Measurements from ENCODE around the gene PCDHGA10.
"Not testable (repeated sequence)": the region's sequence is repeated elsewhere in the genome, so short reads cannot be mapped to it uniquely, and the experiment has no call there.

PCDHGA10 gene

DNA sequence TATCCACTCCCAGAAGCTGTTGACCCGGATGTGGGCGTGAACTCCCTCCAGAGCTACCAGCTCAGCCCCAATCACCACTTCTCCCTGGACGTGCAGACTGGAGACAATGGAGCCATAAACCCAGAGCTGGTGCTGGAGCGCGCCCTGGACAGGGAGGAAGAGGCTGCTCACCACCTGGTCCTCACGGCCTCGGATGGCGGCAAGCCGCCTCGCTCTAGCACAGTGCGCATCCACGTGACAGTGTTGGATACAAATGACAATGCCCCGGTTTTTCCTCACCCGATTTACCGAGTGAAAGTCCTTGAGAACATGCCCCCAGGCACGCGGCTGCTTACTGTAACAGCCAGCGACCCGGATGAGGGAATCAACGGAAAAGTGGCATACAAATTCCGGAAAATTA lies 19.5 kb upstream of the PCDHGA10 start:
- no peak for DNase-seq

DNA sequence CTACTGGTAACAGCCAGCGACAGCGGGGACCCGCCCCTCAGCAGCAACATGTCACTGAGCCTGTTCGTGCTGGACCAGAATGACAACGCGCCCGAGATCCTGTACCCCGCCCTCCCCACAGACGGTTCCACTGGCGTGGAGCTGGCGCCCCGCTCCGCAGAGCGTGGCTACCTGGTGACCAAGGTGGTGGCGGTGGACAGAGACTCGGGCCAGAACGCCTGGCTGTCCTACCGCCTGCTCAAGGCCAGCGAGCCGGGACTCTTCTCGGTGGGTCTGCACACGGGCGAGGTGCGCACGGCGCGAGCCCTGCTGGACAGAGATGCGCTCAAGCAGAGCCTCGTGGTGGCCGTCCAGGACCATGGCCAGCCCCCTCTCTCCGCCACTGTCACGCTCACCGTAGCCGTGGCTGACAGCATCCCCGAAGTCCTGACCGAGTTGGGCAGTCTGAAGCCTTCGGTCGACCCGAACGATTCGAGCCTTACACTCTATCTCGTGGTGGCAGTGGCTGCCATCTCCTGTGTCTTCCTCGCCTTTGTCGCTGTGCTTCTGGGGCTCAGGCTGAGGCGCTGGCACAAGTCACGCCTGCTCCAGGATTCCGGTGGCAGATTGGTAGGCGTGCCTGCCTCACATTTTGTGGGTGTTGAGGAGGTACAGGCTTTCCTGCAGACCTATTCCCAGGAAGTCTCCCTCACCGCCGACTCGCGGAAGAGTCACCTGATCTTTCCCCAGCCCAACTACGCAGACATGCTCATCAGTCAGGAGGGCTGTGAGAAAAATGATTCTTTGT lies 18.2 kb upstream of the PCDHGA10 start:
- not testable (repeated sequence) for DNase-seq

DNA sequence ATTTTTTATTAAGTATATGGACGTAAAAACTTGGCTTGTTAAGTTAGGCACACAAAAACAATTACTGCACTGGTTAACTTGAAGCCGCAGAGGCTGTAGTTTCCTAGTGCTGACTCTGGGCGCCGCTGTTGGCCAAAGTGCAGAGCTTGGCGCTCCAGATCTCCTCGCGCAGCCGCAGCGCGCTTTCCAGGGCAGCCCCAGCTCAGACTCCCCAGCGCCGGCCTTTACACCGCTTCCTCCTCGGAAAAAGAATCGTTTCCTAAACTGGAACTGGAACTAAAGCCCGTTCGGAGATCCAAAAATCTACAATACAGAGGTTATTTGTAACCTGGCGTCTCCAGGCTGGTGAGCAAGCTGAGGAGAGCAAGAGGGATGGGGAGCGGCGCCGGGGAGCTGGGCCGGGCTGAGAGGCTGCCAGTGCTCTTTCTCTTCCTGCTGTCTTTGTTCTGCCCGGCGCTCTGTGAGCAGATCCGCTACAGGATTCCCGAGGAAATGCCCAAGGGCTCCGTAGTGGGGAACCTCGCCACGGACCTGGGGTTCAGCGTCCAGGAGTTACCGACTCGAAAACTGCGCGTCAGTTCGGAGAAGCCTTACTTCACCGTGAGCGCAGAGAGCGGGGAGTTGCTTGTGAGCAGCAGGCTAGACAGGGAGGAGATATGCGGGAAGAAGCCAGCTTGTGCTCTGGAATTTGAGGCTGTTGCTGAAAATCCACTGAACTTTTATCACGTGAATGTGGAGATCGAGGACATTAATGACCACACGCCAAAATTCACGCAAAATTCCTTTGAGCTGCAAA lies 14.8 kb upstream of the PCDHGA10 start, which contains the start of gene PCDHGB5:
TSS of gene PCDHGB5 (plus strand) at position 192 of the 796 bp plus-strand sequence. CDS start at position 373, 181 bp downstream.
- DNase-seq = not testable (repeated sequence)

DNA sequence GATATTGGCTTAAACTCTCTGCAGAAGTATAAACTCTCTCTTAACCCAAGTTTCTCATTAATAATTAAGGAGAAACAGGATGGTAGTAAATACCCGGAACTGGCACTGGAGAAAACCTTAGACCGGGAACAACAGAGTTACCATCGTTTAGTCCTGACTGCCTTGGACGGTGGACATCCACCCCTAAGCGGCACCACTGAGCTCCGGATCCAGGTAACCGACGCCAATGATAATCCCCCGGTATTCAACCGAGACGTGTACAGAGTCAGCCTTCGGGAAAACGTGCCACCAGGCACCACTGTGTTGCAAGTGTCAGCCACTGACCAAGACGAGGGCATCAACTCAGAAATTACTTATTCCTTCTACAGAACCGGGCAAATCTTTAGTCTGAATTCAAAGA lies 14.2 kb upstream of the PCDHGA10 start:
- DNase-seq = no peak

DNA sequence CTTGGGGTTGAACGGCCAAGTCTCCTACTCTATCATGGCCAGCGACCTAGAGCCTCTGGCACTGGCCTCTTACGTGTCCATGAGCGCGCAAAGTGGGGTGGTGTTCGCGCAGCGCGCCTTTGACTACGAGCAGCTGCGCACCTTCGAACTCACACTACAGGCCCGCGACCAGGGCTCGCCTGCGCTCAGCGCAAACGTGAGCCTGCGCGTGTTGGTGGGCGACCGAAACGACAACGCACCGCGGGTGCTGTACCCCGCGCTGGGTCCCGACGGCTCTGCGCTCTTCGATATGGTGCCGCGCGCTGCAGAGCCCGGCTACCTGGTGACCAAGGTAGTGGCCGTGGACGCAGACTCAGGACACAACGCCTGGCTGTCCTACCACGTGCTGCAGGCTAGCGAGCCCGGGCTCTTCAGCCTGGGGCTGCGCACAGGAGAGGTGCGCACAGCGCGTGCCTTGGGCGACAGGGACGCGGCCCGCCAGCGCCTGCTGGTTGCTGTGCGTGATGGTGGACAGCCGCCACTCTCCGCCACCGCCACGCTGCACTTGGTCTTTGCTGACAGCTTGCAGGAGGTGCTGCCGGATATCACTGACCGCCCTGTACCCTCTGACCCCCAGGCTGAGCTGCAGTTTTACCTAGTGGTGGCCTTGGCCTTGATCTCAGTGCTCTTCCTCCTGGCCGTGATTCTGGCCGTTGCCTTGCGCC lies 13.1 kb upstream of the PCDHGA10 start:
- DNase-seq = no peak

DNA sequence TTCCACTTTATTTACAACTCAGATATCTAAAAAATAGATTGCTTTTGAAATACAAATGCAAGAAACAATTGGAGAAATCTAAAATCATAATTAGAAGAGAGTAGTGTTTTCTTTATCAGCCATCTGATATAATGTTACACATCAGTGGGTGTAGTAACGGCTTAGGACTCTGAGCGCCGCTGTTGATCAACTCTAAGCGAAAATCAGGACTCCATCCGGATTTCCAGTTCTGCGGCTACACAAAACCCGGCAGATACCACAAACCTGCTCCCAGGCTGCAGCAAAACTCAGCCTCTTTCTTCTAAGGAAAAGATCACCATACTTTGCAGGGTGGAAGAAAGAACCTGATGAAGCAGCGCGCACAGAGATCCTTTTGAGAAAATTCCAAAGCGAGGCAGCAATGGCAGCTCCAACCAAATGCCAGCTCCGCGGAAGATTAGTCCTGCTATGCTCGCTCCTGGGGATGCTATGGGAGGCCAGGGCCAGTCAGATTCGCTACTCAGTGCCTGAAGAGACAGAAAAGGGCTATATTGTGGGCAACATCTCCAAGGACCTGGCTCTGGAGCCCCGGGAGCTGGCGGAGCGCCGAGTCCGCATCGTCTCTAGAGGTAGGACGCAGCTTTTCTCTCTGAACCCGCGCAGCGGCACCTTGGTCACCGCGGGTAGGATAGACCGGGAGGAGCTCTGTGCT lies 10.1 kb upstream of the PCDHGA10 start, which contains the start of gene PCDHGA9:
TSS of gene PCDHGA9 (plus strand) at position 226 of the 691 bp plus-strand sequence. CDS start at position 401, 175 bp downstream.
- DNase-seq = no peak

DNA sequence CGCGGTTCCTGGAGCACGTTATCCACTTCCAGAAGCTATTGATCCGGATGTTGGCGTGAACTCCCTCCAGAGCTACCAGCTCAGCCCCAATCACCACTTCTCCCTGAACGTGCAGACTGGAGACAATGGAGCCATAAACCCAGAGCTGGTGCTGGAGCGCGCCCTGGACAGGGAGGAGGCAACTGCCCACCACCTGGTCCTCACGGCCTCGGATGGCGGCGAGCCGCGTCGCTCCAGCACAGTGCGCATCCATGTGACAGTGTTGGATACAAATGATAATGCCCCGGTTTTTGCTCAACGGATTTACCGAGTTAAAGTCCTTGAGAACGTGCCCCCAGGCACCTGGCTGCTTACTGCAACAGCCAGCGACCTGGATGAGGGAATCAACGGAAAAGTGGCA lies 9.4 kb upstream of the PCDHGA10 start:
- no peak for DNase-seq

DNA sequence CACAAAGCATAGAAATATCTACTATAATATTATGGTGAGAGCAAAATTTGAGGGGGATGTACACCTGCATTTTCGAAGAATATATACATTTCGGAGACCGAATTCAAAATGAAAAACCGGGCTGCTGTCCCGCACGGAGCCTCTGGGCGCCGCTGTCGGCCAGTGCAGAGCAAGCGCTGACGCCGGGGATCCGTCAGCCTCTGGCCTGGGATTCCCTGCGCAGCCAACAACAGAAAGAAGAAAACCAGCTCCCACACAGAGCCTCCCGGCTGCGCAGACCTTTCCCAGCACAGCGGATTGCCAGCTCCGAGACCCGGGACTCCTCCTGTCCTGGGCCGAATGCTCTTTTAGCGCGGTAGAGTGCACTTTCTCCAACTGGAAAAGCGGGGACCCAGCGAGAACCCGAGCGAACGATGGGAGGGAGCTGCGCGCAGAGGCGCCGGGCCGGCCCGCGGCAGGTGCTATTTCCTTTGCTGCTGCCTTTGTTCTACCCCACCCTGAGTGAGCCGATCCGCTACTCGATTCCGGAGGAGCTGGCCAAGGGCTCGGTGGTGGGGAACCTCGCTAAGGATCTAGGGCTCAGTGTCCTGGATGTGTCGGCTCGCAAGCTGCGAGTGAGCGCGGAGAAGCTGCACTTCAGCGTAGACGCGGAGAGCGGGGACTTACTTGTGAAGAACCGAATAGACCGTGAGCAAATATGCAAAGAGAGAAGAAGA lies 4.8 kb upstream of the PCDHGA10 start, which contains the start of gene PCDHGB6:
TSS of gene PCDHGB6 (plus strand) at position 232 of the 716 bp plus-strand sequence. CDS start at position 414, 182 bp downstream.
- DNase-seq = not testable (repeated sequence)

DNA sequence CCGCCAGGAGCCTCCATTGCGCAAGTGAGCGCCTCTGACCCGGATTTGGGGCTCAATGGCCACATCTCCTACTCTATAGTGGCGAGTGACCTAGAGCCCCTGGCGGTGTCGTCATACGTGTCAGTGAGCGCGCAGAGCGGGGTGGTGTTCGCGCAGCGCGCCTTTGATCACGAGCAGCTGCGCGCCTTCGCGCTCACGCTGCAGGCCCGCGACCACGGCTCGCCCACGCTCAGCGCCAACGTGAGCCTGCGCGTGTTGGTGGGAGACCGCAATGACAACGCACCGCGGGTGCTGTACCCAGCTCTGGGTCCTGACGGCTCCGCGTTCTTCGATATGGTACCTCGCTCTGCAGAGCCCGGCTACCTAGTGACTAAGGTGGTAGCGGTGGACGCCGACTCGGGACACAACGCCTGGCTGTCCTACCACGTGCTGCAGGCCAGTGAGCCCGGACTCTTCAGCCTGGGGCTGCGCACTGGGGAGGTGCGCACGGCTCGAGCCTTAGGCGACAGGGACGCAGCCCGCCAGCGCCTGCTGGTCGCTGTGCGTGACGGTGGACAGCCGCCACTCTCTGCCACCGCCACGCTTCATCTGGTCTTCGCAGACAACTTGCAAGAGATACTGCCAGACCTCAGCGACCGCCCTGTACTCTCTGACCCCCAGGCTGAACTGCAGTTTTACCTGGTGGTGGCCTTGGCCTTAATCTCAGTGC lies 3.0 kb upstream of the PCDHGA10 start:
- no peak for DNase-seq

DNA sequence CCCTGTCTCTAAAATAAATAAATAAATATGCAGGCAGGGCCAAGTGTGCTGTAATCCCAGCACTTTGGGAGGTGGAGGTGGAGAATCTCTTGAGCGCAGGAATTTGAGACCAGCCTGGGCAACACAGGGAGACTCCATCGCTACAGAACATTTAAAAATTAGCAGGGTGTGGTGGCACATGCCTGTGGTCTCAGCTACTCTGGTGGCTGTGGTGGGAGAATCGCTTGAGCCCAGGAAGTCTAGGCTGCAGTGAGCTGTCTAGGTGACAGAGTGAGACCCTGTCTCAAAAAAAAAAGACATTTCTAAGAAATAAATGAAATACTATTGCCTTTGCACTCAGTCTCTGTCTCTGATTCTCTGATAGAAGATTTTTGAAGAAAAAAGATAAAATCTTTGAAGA lies 1.2 kb upstream of the PCDHGA10 start:
- DNase-seq = no peak

DNA sequence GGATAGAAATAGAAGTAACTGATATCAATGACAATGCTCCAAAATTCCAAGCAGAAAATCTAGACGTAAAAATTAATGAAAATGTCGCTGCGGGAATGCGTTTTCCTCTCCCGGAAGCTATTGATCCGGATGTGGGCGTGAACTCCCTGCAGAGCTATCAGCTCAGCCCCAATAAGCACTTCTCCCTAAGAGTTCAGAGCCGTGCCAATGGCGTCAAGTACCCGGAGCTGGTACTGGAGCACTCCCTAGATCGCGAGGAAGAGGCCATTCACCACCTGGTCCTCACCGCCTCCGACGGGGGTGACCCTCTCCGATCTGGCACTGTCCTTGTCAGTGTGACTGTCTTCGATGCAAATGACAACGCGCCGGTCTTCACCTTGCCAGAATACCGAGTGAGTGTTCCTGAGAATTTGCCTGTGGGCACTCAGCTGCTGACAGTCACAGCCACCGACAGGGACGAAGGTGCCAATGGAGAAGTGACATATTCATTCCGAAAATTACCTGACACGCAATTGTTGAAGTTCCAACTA lies 818 bp downstream of the PCDHGA10 start:
- DNase-seq = peak in 1 of 2 experiments; percentile 9

DNA sequence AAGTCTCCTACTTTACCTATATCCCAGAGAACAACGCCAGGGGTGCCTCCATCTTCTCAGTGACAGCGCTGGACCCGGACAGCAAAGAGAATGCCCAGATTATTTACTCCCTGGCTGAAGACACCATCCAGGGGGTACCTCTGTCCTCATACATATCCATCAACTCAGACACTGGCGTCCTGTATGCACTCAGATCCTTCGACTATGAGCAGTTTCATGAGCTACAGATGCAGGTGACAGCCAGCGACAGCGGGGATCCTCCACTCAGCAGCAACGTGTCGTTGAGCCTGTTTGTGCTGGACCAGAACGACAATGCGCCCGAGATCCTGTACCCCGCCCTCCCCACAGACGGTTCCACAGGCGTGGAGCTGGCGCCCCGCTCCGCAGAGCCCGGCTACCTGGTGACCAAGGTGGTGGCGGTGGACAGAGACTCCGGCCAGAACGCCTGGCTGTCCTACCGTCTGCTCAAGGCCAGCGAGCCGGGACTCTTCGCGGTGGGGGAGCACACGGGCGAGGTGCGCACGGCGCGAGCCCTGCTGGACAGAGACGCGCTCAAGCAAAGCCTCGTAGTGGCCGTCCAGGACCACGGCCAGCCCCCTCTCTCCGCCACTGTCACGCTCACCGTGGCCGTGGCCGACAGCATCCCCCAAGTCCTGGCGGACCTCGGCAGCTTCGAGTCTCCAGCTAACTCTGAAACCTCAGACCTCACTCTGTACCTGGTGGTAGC lies 1.9 kb downstream of the PCDHGA10 start:
- not testable (repeated sequence) for DNase-seq

DNA sequence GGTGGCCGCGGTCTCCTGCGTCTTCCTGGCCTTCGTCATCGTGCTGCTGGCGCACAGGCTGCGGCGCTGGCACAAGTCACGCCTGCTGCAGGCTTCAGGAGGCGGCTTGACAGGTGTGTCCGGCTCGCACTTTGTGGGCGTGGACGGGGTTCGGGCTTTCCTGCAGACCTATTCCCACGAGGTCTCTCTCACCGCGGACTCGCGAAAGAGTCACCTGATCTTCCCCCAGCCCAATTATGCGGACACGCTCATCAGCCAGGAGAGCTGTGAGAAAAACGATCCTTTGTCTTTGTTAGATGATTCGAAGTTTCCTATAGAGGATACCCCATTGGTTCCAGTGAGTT lies 2.5 kb downstream of the PCDHGA10 start:
- DNase-seq = not testable (repeated sequence)

DNA sequence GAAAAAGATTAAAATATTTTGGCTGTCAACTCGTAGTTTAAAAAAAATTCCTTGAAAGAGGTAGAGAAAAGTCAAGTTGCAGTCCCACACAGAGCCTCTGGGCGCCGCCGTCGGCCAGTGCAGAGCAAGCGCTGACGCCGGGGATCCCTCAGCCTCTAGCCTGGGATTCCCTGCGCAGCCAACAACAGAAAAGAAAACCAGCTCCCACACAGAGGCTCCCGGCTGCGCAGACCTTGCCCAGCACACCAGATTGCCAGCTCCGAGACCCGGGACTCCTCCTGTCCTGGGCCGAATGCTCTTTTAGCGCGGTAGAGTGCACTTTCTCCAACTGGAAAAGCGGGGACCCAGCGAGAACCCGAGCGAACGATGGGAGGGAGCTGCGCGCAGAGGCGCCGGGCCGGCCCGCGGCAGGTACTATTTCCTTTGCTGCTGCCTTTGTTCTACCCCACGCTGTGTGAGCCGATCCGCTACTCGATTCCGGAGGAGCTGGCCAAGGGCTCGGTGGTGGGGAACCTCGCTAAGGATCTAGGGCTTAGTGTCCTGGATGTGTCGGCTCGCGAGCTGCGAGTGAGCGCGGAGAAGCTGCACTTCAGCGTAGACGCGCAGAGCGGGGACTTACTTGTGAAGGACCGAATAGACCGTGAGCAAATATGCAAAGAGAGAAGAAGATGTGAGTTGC lies 4.8 kb downstream of the PCDHGA10 start, which contains the start of gene PCDHGB7:
TSS of gene PCDHGB7 (plus strand) at position 184 of the 679 bp plus-strand sequence. CDS start at position 367, 183 bp downstream.
- not testable (repeated sequence) for DNase-seq

DNA sequence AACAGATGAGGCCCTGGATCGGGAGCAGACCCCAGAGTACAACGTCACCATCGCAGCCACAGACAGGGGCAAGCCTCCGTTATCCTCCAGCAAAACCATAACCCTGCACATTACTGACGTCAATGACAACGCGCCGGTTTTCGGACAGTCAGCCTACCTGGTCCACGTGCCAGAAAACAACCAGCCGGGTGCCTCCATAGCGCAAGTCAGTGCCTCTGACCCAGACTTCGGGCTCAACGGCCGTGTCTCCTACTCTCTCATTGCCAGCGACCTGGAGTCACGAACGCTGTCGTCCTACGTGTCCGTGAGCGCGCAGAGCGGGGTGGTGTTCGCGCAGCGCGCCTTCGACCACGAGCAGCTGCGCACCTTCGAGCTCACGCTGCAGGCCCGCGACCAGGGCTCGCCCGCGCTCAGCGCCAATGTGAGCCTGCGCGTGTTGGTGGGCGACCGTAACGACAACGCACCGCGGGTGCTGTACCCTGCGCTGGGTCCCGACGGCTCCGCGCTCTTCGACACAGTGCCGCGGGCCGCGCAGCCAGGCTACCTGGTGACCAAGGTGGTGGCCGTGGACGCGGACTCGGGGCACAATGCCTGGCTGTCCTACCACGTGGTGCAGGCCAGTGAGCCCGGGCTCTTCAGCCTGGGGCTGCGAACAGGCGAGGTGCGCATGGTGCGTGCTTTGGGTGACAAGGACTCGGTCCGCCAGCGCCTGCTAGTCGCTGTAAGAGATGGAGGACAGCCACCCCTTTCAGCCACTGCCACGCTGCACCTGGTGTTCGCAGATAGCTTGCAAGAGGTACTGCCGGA lies 6.5 kb downstream of the PCDHGA10 start:
- DNase-seq = no peak

DNA sequence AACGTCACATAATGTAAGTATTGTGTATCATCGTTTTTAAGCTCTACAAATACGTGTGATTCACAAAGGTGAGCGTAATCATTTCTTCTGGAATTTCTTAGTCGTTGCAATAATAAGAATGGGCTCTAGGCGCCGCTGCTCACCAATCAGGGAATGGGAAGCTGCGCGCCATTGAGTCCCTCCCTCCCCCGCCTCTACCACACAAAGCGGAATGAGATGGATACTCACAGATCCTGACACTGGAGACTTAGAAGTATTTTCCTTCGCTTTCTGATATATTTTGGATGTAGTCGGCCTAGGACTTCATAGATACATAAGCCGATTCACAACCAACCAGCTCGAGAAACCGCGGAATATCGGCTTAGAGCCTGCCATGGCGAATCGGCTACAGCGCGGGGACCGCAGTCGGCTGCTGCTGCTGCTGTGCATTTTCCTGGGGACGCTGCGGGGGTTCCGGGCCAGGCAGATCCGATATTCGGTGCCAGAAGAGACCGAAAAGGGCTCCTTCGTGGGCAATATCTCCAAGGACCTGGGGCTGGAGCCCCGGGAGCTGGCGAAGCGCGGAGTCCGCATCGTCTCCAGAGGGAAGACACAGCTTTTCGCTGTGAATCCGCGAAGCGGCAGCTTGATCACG lies 8.2 kb downstream of the PCDHGA10 start, which contains the start of gene PCDHGA11:
TSS of gene PCDHGA11 (plus strand) at position 197 of the 634 bp plus-strand sequence. CDS start at position 374, 177 bp downstream.
- no peak for DNase-seq

DNA sequence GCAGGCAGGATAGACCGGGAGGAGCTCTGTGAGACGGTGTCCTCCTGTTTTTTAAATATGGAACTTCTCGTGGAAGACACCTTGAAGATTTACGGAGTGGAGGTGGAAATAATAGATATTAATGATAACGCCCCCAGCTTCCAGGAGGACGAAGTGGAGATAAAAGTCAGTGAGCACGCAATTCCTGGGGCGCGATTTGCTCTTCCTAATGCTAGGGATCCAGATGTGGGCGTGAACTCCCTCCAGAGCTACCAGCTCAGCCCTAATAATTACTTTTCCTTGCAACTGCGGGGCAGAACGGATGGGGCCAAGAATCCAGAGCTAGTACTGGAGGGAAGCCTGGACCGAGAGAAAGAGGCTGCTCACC lies 8.7 kb downstream of the PCDHGA10 start:
- DNase-seq = no peak

DNA sequence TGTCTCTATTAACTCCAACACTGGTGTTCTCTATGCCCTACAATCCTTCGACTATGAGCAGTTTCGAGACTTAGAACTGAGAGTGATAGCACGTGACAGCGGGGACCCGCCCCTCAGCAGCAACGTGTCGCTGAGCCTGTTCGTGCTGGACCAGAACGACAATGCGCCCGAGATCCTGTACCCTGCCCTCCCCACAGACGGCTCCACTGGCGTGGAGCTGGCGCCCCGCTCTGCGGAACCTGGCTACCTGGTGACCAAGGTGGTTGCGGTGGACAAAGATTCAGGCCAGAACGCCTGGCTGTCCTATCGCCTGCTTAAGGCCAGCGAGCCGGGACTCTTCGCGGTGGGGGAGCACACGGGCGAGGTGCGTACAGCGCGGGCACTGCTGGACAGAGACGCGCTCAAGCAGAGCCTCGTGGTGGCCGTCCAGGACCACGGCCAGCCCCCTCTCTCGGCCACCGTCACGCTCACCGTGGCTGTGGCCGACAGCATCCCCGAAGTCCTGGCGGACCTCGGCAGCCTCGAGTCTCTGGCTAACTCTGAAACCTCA lies 10.0 kb downstream of the PCDHGA10 start:
- DNase-seq = no peak
